ENCODE data around the gene AP5Z1.

GRCh38 chr7:4769761-4770160 lies 5.7 kb upstream of the AP5Z1 start:
- no peak for TF ChIP-seq CTCF (IDR thresholded peaks at IDR 0.05; ENCODE audit: low read depth, low read length)
- TF ChIP-seq EZH2phosphoT487 (IDR thresholded peaks at IDR 0.05; ENCODE audit: low read depth) = no peak
